GM21515 (cell line): ENCODE results near the gene SCFD2.
"Not testable (repeated sequence)": the region's sequence is repeated elsewhere in the genome, so short reads cannot be mapped to it uniquely, and the experiment has no call there.

ENCODE experiments used
- ATAC-seq: cut with Tn5 transposase; IDR thresholded peaks from one replicate; pipeline ENCODE4 v1.9.1; 2021; ENCODE audit not compliant: unreplicated experiment

The SCFD2 gene

DNA sequence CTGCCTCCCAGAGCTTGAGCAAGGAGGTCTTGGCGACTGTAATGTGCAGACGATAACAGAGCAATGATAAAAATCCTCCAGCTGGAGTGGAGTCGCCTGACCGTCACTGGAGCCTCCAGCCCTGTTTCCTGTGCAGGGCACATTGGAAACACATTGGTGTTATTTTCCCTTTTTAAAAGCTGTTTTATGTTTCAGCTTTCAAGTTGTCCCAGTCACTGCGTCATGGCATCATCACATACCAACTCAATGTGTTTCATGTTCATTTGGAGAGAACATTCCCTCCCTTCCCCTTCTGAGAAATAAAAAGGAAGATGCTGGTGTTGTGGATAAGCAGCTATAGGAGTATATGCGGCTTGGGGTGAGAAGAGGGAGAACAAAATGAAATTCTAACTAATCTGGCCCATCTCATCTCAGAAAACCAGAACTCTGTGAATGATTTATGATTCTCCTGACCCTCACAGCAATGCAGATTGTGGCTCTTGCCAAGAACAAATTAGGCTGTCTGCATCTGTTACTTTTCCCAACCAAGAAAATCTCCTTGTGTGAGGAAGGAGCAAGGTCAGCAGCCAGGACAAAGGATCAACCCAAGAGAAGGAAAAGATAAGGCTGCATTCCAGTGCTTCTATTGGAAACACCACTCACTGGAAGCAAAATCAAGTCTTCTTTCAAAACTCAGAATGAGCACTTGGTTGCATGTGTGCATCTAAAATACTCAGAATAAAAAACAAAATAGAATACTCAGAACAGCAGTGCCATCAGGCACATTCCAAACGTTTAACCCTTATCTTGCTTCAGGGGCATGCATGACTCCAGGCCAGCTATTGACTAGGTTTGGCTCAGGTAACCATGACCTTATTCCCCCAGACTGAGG lies 369.4 kb downstream of the SCFD2 start:
- no peak for ATAC-seq

DNA sequence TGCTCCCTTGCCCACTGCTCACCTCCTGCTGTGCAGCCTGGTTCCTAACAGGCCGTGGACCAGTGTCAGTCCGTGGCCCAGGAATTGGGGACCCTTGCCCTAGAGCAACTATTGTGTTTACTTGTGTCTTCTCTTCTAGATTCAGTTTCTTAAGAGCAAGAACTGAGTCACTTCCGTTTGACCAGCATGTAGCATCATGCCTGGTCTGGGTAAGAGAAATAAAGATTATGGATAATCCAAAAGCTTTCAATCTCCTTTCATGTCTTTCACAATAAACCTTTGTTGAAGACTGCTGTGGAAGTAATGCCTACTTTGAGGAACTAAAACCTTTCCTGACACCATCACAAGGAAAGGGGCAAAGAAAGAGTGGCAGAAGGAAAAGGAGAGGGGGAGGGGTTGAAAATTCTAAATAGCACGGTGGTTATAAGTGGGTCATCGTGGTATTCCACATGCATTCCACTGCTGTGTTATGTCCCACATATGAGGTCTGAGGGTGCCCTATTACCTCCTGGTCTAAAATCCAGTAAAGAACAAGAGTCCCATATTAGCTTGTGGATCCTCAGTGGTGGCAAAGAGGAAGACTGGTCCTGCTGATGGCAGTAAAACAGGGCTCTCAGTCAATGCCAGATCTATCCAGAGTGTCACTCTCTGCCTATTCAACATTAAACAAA lies 370.4 kb downstream of the SCFD2 start:
- ATAC-seq: no peak

DNA sequence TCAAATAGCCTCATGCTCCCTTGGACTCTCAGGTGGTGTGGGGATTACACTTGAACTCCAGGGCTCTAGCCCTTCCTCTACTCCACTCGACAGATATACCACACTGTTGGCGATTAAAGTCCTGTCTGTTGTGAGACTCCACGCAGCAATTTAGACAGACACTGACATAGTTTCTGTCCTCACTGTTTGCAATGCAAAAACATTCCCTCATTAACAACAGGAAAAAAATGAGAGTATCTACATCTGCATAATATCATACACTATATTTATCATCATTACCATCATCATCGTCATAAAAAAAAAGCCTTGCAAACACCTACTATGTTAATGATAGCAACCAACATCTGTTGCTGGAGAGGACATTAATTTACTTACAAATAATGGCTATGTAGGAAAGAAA lies 371.3 kb downstream of the SCFD2 start:
- ATAC-seq: no peak

DNA sequence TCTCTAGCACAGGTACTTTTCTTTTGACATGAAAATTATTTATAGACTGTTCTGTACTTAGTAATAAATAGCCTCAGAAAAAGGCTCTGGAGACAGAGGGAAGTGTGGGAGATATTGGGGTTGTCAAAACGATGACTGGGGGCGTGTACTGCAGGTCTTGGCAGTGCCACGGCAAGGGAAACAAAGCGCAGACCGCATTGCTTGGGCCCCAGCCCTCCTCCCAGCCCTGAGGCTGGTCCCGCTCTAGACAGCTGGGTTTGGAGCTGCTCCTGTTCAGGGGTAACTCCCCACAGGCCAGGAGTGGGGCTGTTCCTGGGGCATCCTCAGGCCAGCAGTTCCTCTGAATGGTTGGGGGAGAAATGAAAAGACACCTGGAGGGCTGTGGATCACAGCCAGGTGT lies 372.1 kb downstream of the SCFD2 start:
- ATAC-seq: no peak

DNA sequence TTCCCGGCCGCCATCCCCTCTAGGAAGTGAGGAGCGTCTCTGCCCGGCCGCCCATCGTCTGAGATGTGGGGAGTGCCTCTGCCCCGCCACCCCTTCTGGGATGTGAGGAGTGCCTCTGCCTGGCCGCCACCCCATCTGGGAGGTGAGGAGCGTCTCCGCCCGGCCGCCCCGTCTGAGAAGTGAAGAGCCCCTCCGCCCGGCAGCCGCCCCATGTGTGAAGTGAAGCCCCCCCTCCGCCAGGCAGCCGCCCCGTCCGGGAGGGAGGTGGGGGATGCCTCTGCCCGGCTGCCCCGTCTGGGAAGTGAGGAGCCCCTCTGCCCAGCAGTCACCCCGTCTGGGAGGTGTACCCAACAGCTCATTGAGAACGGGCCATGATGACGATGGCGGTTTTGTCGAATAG lies 373.3 kb downstream of the SCFD2 start:
- not testable (repeated sequence) for ATAC-seq

DNA sequence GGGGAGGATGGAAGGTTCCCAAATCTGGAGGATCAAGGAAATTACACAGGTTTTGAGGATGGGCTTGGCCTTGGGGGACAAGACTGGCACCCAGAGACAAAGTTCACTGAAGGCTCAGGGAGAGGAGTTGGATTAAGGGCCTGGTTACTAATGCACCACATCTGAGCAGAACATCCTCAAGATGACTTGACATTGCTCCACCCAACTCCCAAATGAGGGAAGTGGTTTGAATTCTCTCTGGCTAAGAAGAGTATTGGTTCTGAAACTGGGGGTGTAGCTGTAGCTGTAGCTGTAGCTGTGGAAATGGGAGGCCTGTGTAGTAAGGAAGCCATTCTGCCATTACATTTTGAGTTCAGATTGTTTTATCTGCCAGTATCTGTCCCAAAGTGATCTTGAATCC lies 374.4 kb downstream of the SCFD2 start:
- no peak for ATAC-seq

DNA sequence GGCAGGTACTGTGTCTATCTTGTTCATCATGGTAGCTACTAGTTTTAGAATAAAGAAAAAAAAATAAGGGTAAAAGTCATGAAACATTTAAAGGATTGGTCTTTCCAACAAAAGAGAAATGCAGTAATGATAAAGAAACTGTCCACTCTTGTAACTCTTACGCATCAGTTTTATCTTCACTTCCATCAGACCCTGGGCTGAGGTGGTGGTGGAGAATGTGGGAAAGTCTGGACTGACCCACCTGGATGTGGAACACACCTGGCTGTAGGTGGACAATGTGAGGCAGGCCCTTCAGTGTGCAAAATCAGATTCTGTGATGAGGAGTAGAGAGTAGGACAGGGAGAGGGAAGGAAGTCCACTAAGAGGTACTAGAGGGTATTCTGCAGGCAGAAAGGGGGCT lies 375.2 kb downstream of the SCFD2 start:
- no peak for ATAC-seq

DNA sequence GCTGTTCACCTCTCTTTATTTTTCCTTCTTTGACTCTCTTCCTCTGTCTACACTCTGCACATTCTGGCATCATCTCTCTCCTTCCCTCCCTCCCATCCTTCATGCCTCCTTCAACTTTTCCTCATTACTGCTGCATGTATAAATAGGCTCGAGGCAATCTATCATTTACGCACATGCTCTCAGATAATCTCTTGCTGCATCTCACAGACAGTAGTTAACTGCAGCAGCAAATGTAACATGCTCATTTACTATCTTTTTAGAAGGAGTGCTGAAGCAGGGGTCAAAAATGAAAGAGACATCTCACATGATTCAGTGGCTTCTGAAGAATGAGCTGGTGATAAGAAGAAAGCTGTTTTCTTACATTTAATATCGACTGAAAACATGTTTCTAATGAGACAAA lies 376.0 kb downstream of the SCFD2 start:
- no peak for ATAC-seq

DNA sequence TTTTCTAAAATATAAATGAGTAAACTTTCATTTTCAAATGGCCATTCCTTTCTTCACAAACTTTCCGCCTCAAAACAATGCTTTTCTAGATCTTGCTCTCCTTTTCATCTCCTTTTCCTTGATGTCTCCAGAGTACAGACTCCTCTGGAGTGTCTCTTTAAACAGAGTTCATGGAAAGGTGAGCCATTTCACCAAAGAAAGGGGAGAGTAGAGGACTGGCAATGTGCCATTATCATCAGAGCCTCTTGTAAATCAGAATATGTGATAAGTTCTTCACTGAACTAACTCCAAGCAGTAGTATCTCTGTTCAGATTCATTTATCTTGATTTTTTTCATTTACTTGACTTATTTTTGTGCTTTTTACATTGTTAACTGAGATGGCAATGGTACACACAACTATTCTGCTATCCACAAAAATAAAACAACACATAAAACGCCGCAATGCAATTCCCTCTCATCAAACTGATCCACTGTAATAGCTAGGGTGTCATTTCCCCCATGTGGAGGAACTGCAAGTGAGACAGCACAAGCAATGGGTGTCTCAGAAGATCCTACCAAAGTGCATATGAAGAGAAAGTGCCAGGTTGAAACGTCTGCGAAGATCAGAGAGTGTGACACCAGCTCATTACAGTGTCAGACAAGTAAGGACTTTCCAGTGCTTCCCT lies 378.3 kb downstream of the SCFD2 start:
- no peak for ATAC-seq

DNA sequence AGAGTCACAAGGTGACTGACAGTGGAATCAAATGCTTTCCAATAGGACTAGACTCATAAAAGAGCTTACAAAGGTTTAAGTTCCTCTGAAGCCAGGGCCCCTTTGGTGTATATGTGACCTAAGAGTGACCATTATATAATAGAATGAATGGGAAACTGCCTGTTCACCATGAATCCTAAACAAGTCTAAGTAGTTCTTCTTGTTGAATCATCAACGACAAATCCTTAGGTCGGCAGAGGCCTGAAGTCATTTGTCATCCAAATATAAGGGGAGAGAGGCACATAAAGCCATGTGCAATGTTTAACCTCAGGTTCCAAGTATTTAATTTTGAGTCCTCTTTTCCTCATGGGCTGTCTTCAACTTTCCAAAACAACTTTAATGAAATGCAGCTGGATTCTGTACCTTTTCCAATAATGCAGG lies 381.4 kb downstream of the SCFD2 start:
- ATAC-seq: no peak

DNA sequence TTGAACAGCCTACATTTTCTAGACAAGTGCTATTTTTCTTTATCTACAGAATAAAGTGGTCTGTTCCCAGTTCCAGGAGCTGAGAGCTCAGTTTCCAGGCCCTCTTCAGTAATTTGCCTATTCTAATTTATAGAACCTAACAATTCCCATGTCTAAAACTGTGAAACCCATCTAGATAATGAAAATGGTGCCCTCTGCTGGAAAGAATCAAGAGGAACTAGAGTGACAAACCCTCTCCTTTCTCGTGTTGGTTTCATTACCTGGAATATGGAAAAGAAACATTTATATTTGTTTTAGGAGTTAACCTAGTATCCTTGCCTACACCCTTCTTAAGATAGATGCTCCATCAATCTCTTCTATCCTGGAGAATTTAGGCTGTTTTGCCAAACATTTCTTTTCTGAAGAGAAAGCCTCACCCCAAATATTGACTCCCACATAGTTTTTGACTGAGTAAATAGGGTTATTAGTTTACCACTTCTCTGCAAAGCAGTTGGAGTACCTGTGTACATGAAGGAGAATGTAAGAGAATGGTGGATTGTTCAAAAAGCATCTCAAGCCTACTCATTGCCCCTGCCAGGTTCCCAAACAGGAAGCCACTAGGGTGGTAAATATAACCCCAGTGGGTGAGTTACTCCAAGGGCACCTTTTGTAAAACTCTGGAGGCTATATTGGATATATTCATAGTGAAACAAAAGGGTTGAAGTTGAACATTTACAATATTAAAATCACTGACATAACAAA lies 382.1 kb downstream of the SCFD2 start:
- no peak for ATAC-seq

DNA sequence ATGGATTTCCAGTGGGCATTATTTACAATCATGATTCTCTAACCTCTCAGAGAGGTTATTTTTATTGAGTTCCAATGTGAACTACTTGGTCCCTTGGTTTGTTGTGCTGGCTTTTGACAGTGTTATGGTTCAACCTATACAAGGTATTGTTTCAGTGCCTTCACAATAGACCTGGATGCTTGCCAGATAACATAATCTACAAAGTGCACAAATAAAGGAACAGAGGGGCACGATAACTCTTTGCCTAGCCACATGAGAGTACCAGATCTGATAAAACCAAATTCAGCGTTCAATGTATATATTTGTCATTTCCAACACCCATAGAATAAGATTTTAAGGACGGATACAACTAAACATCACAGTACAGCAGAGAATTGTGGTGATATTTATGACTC lies 382.9 kb downstream of the SCFD2 start:
- no peak for ATAC-seq

DNA sequence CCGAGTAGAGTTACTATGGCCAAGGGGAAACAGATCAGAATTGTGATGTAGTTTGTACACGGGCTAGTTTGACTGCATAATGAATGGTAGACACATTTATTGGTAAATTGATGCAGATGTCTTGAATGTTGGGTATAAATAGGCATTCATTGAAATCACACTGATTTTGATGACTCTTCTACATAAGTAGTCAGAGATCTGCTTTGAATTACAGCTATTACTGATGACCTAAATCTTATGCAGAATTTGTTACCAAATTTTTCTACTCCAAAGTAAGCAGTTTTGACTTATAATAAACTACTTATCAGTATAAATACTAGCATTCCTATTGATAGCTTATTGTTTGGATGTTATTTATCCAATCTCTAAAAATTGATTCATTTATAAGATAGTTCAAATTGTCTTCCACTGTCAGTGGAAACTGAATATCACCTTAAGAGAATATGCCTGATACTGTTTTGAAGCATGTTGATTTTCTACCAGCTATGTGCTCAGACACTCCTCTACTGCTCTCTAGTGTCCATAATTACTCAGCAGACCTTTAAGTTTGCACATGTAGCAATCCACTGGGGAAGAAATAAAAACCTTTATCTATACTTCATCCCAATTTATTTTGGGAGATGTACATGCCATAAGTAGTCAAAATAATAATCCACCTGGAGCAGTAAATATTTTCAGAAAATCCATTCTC lies 383.5 kb downstream of the SCFD2 start:
- no peak for ATAC-seq

DNA sequence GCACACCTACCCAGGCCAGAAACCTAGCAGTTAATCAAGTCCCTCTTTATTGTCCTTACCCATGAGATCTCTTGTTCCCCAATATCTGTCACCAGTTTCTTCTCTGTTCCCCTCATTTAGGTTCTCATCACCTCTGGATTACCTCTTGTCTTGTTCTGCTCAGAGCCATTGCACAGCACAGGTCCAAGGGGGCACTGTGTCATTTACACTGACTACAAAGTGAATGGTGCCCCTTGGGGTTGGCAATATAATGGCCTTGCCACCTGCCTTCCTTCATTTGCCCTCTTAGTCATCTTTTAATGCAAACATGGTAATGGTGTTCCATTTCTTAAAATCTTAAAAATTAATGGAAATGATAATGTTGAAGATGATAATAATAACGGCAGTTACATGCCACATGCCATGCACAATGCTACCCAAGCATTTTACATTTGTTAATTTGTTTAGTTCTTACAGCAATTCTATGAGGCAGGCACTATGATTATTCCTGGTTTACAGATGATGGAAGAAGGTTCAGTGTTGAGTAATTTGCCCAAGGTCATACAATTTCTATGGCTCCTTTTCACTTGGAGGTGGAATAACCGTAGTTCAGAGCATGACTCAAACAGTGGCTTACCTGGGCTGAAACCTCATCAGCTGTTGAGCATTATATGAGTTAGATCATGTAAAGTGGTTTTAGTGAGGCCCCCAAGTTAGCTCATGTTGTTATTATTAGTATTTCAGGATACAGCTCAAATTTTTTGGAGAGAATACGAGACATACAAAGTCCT lies 385.9 kb downstream of the SCFD2 start:
- no peak for ATAC-seq

DNA sequence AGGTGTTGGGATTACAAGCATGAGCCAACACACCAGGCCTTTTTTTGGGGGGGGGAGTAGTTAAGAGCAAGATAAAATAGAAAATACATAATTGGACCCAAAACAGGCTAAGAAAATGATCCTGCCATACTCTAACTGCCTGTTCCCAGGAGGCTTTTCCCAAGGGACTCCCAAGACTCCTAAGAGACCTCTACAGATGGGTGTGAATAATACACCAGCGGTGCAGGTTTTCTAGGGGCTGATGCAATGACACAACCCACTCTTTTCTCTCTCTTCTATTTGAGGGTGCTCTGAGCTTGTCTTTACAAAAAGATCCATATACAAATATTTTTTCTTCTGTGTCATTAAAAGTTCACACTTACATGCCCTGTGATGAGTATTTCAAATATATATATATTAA lies 386.8 kb downstream of the SCFD2 start:
- ATAC-seq: no peak

DNA sequence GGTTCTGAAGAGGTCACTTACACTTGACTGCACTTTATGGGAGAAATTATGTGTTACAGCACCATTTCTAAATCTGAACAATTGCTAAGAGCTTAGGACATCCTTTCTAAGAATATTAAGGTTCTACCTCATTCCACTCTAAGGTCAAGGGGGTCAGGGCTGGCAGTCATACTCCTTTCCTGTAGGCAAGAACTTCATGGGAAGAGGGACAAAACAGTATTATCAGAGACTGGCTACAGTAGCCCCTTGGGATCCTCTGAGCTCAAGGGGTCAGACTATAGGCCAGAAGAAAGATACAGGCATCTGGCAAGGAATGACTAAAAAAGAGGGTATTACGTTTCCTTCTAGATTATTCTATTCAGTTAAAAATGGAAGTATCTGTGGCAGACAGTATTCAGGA lies 388.6 kb downstream of the SCFD2 start:
- ATAC-seq: no peak

DNA sequence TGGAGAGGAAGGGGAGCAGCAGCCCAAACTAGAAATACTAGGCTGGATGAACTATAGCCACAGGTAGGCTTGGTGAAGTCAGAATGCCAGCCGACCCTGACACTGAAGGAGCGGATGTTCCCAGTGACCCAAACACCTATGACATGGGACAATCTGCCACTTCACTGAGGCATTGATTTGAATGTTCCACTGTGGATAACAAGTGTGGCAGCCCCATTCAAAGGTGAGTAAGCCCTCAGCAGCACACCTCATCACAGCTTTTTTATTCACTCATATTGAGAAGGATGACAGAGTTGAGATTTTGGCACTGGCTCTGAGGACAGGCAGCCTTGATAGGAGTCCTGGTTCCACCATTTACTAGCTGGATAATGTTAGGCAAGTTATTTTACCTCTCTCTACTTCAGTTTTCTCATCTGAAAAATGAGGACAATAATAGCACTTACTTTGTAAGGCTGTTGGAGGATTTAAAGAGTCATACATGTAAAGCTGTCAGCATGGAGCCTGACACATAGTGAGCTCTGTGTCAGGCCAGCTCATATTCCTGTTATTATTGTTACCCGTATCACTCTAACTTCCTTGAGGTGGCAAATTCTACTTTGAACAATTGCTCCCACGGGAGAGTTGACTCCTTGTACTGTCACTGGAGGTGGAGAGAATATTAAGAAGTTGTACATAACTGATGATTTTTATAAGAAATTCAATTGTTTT lies 389.2 kb downstream of the SCFD2 start:
- no peak for ATAC-seq

DNA sequence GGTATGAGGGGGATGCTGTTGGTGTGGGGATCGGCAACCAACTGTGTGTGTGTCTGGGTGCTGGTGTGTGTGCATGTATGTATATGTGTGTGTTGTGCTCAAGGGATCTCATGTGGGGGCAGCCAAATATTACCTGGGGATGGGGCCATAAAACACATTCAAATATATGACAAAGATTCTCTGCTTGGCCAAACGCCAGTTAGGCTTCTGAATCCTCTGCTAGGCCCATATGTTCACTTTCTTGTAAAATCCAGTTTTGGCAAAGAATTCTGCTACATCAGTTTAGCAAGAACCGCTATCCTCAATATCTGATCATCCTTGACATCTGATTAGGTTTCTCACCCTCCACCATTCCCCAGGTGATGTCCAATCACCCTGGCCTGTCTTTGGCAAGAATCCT lies 397.2 kb downstream of the SCFD2 start:
- no peak for ATAC-seq

DNA sequence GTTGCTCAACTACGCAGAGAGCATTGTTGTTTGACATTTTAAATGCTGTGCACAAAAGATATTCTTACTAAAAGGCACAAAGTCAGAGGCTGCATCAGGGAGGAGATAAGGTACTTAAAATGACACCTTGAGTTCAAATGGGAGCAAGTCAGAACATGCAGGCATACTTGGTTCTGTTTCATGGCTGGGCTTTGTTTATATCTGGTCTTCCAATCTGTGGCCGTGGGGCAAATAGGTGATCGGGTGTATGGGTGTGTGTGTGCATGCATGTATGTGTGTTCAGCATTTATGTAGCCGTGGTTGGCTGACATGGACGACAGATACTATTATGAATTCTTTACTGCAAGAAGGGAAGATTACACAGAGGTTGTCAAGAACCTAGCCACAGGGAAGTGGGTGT lies 397.6 kb downstream of the SCFD2 start:
- ATAC-seq: no peak
